HepG2 (cell line): Measurements from ENCODE around the gene TBC1D20. TPM values are rescaled to one million over a fixed set of nuclear protein-coding genes. Genes with fewer than 3 reads are reported as not detected.
A peak's percentile ranks its signal among the peaks of the same experiment; 100 is the strongest.

Experiments used
- CHD2 ChIP-seq: IDR thresholded peaks from 2 replicates; pipeline ENCODE4 v1.6.1; 2011; ENCODE audit warnings: low read depth, low read length, improper control_type of control experiment
- NCOR1 ChIP-seq: fragments of 200-600 bp; sonication (generic); IDR thresholded peaks from 2 replicates; pipeline ENCODE4 v1.7.0; 2017; ENCODE audit warnings: antibody characterized with exemption, low read length, borderline replicate concordance
- XBP1 ChIP-seq: sonication (generic); formaldehyde crosslinking; IDR thresholded peaks from 2 replicates; pipeline ENCODE4 v1.5.0; 2020; ENCODE audit warnings: missing genetic modification reagents
- ZNF557 ChIP-seq: sonication (generic); formaldehyde crosslinking; IDR thresholded peaks from 2 replicates; pipeline ENCODE4 v1.4.0; 2020; ENCODE audit warnings: missing genetic modification reagents
- polyA plus RNA-seq, 8 experiments: library from polyadenylated mRNA; depleted of rRNA in 3 of 8; stranded (reverse) in 7 of 8; unstranded in 1 of 8; fragments of >200 nt; fragmentation: Illumina TruSeq in 4 of 8; extraction: Trizol in 4 of 8; gene quantifications; 2 replicates each; pipeline versions ENCODE4 v1.2.1 to v1.2.3, GENCODE V29; 2011 to 2016; ENCODE audit warnings: low read depth in 4 of 8, missing spikeins in 1 of 8, mixed read lengths in 1 of 8; ENCODE audit not compliant: insufficient read depth in 1 of 8
- total RNA-seq, 5 experiments: library from RNA; depleted of rRNA; stranded (reverse); fragments of >200 nt; fragmentation: Illumina TruSeq; extraction: Trizol; gene quantifications; 2 replicates each; pipeline ENCODE4 v1.2.3, GENCODE V29; 2016; ENCODE audit warnings: low read depth in 1 of 5
- TF ChIP-seq, protein P1 (sequence below), 2 experiments: fragments of 450-650 bp in 1 of 2; sonication (generic) in 1 of 2; formaldehyde crosslinking in 1 of 2; IDR thresholded peaks; 2 replicates each; pipeline versions ENCODE4 v1.6.1 to v1.8.0; 2016 to 2022; ENCODE audit warnings: antibody characterized with exemption in 1 of 2, mild to moderate bottlenecking in 1 of 2, missing genetic modification reagents in 1 of 2
- TF ChIP-seq, protein P2 (sequence below): sonication (generic); formaldehyde crosslinking; conservative IDR thresholded peaks from 2 replicates; pipeline ENCODE4 v1.4.0; 2020; ENCODE audit warnings: mild to moderate bottlenecking, missing genetic modification reagents, moderate library complexity
- TF ChIP-seq, protein P3 (sequence below): sonication (generic); formaldehyde crosslinking; IDR thresholded peaks from 2 replicates; pipeline ENCODE4 v1.4.0; 2020; ENCODE audit warnings: missing genetic modification reagents
- TF ChIP-seq, protein P4 (sequence below): sonication (generic); formaldehyde crosslinking; IDR thresholded peaks from 2 replicates; pipeline ENCODE4 v1.4.0; 2020; ENCODE audit warnings: missing genetic modification reagents

The TBC1D20 gene
- total and polyA plus RNA-seq, 2 of the 13 experiments (the other 11 are each of a cell fraction or from before 2014, with no cell fraction given) = 36.6 to 47.1 TPM

DNA sequence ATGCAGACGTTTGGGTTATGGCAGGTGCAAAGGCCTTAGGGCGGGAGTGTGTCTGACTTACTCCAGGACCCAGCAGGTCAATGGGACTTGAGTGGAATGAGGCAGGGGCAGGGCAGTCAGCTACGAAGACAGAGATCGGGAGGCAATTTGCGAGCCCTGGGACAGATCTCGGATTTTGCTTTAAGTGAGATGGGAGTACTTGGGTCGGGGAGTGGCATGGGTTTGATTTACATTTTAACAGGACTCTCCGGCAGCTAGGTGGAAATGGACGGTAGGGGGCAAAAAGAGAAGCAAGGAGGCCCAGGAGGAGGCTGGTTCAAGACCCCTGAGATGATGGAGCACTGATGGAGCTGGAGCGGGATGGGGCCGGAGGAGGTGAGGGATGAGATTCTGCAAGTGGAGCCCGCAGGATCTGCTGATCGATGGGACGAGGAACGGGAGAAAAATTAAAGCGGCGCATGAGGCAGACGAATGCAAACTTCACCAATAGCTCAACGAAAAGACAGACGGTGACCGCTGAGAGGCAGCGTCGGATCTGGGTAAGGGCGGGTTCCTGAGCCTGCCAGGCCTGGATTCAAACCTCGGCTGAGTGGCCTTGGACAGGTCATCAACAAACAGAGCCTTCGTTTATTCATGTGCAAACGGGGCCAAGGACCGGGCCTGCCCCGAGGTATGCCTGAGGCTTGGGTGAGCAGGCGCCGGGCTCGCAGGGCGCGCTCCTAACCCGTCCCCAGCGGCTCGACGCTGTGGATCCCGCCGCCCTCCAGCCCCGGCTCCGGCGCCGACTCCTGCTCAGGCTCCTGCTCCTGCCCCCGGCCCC lies 55.0 kb downstream of the TBC1D20 start (continued):
- TF ChIP-seq, protein P1, sequence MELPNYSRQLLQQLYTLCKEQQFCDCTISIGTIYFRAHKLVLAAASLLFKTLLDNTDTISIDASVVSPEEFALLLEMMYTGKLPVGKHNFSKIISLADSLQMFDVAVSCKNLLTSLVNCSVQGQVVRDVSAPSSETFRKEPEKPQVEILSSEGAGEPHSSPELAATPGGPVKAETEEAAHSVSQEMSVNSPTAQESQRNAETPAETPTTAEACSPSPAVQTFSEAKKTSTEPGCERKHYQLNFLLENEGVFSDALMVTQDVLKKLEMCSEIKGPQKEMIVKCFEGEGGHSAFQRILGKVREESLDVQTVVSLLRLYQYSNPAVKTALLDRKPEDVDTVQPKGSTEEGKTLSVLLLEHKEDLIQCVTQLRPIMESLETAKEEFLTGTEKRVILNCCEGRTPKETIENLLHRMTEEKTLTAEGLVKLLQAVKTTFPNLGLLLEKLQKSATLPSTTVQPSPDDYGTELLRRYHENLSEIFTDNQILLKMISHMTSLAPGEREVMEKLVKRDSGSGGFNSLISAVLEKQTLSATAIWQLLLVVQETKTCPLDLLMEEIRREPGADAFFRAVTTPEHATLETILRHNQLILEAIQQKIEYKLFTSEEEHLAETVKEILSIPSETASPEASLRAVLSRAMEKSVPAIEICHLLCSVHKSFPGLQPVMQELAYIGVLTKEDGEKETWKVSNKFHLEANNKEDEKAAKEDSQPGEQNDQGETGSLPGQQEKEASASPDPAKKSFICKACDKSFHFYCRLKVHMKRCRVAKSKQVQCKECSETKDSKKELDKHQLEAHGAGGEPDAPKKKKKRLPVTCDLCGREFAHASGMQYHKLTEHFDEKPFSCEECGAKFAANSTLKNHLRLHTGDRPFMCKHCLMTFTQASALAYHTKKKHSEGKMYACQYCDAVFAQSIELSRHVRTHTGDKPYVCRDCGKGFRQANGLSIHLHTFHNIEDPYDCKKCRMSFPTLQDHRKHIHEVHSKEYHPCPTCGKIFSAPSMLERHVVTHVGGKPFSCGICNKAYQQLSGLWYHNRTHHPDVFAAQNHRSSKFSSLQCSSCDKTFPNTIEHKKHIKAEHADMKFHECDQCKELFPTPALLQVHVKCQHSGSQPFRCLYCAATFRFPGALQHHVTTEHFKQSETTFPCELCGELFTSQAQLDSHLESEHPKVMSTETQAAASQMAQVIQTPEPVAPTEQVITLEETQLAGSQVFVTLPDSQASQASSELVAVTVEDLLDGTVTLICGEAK (IDR thresholded peaks at IDR 0.05) = no peak
- TF ChIP-seq, protein P1 (CRISPR knock-in tag; IDR thresholded peaks at IDR 0.05) = peak; percentile 68; the same call in 1 of the 2 replicates
- TF ChIP-seq, protein P2, sequence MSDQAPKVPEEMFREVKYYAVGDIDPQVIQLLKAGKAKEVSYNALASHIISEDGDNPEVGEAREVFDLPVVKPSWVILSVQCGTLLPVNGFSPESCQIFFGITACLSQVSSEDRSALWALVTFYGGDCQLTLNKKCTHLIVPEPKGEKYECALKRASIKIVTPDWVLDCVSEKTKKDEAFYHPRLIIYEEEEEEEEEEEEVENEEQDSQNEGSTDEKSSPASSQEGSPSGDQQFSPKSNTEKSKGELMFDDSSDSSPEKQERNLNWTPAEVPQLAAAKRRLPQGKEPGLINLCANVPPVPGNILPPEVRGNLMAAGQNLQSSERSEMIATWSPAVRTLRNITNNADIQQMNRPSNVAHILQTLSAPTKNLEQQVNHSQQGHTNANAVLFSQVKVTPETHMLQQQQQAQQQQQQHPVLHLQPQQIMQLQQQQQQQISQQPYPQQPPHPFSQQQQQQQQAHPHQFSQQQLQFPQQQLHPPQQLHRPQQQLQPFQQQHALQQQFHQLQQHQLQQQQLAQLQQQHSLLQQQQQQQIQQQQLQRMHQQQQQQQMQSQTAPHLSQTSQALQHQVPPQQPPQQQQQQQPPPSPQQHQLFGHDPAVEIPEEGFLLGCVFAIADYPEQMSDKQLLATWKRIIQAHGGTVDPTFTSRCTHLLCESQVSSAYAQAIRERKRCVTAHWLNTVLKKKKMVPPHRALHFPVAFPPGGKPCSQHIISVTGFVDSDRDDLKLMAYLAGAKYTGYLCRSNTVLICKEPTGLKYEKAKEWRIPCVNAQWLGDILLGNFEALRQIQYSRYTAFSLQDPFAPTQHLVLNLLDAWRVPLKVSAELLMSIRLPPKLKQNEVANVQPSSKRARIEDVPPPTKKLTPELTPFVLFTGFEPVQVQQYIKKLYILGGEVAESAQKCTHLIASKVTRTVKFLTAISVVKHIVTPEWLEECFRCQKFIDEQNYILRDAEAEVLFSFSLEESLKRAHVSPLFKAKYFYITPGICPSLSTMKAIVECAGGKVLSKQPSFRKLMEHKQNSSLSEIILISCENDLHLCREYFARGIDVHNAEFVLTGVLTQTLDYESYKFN (CRISPR knock-in tag) = peak; percentile 3; the same call in 1 of the 2 replicates
- TF ChIP-seq XBP1 (CRISPR knock-in tag) = peak; percentile 43
- TF ChIP-seq CHD2 = no peak; the same call in 1 of the 2 replicates
- TF ChIP-seq NCOR1 = no peak
- TF ChIP-seq, protein P3, sequence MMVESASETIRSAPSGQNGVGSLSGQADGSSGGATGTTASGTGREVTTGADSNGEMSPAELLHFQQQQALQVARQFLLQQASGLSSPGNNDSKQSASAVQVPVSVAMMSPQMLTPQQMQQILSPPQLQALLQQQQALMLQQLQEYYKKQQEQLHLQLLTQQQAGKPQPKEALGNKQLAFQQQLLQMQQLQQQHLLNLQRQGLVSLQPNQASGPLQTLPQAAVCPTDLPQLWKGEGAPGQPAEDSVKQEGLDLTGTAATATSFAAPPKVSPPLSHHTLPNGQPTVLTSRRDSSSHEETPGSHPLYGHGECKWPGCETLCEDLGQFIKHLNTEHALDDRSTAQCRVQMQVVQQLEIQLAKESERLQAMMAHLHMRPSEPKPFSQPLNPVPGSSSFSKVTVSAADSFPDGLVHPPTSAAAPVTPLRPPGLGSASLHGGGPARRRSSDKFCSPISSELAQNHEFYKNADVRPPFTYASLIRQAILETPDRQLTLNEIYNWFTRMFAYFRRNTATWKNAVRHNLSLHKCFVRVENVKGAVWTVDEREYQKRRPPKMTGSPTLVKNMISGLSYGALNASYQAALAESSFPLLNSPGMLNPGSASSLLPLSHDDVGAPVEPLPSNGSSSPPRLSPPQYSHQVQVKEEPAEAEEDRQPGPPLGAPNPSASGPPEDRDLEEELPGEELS = peak; percentile 23
- peak; percentile 84; the same call in 1 of the 2 replicates for TF ChIP-seq ZNF557 (CRISPR knock-in tag)
- TF ChIP-seq, protein P4, sequence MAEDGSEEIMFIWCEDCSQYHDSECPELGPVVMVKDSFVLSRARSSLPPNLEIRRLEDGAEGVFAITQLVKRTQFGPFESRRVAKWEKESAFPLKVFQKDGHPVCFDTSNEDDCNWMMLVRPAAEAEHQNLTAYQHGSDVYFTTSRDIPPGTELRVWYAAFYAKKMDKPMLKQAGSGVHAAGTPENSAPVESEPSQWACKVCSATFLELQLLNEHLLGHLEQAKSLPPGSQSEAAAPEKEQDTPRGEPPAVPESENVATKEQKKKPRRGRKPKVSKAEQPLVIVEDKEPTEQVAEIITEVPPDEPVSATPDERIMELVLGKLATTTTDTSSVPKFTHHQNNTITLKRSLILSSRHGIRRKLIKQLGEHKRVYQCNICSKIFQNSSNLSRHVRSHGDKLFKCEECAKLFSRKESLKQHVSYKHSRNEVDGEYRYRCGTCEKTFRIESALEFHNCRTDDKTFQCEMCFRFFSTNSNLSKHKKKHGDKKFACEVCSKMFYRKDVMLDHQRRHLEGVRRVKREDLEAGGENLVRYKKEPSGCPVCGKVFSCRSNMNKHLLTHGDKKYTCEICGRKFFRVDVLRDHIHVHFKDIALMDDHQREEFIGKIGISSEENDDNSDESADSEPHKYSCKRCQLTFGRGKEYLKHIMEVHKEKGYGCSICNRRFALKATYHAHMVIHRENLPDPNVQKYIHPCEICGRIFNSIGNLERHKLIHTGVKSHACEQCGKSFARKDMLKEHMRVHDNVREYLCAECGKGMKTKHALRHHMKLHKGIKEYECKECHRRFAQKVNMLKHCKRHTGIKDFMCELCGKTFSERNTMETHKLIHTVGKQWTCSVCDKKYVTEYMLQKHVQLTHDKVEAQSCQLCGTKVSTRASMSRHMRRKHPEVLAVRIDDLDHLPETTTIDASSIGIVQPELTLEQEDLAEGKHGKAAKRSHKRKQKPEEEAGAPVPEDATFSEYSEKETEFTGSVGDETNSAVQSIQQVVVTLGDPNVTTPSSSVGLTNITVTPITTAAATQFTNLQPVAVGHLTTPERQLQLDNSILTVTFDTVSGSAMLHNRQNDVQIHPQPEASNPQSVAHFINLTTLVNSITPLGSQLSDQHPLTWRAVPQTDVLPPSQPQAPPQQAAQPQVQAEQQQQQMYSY (CRISPR knock-in tag) = peak; percentile 94
